ENCODE data around the gene ACCS.

ACCS gene

DNA sequence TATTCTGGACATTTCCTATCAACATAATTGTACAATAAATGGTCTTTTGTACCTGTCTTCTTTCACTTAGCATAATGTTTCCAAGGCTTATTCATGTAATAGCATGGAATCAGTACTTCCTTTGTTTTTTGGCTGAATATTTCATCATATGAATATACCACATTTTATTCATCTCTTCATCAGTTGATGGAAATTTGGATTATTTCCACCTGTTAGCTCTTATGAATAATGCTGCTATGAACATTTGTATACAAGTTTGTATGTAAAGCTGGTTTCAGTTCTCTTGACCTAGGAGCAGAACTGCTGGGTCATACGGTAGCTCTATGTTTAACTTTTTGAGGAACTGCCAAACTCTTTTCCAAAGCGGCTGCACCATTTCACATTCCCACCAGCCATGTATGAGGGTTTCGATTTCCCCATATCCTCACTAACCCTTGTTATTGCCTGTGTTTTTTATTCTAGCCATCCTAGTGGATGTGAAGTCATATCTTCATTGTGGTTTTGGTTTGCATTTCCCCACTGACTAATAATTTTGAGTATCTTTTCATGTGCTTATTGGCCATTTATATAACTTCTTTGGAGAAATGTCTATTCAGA is 50.3 kb downstream of the ACCS start:
- no peak overlapping the region for H3K4me3 ChIP-seq
- H3K27ac ChIP-seq, result no peak overlapping the region

- H3K27ac ChIP-seq, result no peak overlapping the region
Observed at GRCh38 chr11:44120169-44120568, 54.1 kb downstream of the ACCS start.

DNA sequence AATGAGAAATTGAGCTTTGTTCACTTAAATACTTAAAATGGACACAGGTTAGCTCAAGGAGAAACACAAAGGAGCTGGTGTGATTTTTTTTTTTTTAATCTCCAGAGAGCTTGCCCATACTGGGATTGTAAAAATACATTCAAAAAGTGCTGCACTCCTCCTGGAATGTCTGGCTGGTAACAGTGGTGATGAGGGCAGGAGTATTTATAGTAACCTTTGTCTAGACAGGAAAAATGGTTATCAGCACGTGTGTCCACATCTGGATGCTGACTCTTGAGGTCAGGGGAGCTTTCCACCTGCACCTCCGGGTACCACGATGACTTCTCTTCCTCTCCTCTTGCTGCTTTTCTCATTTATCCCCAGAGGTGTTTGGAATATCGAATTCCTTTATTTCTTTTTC is 59.5 kb downstream of the ACCS start:
- no peak overlapping the region for H3K4me3 ChIP-seq
- H3K27ac ChIP-seq, result no peak overlapping the region

More at GRCh38 chr11:44120169-44120568, 54.1 kb downstream of the ACCS start:
- no peak overlapping the region for H3K4me3 ChIP-seq

GRCh38 chr11:44126304-44126703 is 60.2 kb downstream of the ACCS start:
- Histone ChIP-seq H3K4me3 (no peak overlapping the region), H3K27ac (no peak overlapping the region)

DNA sequence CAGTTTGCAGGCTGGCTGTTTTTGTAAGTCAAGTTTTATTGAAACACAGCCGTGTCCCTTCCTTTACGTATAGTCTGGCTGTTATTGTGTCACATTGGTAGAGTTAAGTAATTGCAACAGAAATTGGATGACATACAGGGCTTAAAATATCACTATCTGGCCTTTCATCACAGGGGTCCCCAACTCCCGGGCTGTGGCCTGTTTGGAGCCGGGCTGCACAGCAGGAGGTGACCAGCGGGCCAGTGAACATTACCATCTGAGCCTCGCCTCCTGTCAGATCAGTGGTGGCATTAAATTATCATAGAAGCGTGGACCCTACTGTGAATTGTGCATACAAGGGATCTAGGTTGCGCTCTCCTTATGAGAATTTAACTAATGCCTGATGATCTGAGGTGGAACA is 61.1 kb downstream of the ACCS start:
- H3K4me3 ChIP-seq, result no peak overlapping the region
- H3K27ac ChIP-seq, result no peak overlapping the region

- no peak overlapping the region for H3K27ac ChIP-seq
- no peak overlapping the region for H3K4me3 ChIP-seq
Observed at GRCh38 chr11:44128729-44129128, 62.7 kb downstream of the ACCS start.

DNA sequence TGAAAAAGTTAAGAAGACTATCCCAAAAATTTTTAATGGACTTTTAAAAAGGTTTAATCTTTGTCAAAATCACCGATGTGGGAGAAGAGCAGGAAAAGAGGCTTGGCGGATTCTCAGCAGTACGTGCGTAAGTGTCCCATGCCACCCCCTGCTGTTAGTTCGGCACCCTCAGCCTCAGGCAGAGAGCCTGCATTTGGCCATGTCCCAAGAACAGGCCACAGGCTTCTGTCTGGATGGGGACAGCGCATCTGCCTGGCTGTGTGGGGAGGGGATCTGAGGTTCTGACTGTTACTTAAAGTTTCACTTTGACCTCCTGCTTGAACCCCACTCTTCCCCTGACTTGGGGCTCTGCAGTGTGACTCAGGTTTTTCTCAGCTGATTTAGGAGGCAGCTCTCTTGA is 64.7 kb downstream of the ACCS start:
- Histone ChIP-seq H3K27ac (no peak overlapping the region), H3K4me3 (no peak overlapping the region)

- Histone ChIP-seq H3K27ac (no peak overlapping the region), H3K4me3 (no peak overlapping the region)
Observed at GRCh38 chr11:44133335-44133946, 67.4 kb downstream of the ACCS start.

All from skin epidermis (tissue), 12 donors.